Measurements from ENCODE around the gene ELOVL4.
A peak's percentile ranks its signal among the peaks of the same experiment; 100 is the strongest.

The ELOVL4 gene

DNA sequence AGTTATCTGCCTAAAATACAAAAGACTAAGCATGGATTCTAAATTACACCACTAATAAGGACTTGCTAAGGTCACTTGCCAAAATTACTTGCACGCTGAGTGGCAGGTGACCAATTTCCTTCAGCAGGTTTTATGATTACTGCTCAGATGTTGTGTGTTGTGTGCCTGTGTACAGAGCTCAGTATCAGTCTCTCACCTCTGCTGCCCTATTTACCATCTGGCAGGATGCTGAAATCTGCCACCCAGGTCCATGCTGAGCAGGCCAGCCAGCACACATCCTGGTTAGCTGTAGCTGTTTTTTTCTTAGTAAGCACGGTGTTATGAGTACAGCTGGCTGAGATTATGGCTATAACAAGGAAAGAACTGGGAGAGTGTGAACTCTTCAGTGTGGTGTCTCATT lies 34.0 kb downstream of the ELOVL4 start:
- no peak for DNase-seq (ENCODE audit: low read depth in 2 of 2)

DNA sequence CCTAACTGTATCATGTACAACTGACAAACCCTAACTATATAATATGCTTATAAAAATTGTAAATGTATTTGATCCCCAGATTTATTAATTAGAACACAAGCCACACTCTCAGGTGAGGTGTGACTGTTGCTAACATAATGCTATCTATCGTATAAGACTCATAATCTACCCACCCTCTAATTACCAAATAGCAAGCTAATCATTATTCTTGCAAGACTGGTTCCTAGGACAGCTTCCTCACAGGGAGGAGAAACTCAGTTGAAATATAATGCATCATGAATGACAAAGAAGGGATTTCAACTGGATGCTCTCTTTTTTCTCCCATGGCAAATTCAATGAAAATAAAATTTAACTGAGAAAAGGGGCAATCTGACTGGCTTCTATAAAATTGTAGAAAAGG lies 35.4 kb downstream of the ELOVL4 start:
- DNase-seq (ENCODE audit: low read depth in 2 of 2), result no peak

DNA sequence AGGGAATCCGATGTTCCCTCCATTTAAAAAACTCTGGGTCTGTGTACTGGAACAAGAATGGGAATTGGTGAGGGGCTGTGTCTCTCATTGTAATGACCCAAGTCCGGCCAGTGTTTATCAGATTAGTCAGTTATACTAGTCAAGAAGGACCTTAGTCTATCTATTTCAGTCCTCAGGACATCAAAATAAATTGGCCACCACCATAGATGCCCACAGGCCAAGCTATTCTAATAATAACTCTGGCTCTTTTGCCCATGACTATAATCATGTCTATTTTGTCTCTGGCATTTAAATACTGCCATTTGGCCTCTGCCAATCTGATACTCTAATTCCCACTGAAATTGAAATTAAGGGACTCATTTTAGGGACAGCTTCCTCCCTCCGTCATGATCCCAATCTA lies 37.8 kb downstream of the ELOVL4 start:
- DNase-seq (ENCODE audit: low read depth in 2 of 2), result no peak

DNA sequence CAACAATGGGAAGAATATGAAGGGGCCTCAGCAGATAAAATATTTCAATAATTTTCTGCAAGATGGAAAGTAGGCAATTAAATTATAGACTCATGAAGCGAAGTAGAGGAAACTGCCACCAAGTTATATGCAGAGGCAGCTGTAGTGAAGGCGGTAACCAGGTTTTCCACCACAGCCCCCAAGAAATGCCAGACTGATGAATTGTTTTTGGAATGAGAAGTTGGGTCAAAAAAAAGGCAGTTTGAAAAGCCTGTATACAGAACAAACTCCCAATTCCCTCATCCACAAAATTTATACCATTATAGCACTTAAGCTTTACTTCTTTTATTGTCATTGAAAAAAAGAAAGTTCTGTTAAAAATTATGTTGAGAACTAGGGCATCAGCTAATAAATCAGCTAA lies 45.3 kb downstream of the ELOVL4 start:
- DNase-seq (ENCODE audit: low read depth in 2 of 2), result no peak

DNA sequence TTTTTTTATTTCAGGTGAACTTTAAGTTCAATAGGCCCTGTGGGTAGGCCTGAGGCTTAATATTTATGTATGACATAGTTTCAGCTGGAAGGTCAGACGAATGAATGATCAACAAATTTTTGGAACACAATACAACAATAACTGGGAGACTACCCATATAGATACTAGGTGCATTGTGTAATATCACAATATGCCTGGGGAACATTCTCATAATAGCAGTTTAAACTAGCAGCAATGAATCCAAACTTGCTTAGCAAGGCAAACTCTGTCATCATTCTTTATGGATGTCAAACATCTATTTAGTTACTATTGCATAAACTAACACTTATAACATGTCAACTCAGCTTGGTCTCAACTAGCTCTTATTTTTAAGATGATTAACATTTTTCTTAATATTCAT lies 49.3 kb downstream of the ELOVL4 start:
- no peak for DNase-seq (ENCODE audit: low read depth in 2 of 2)

DNA sequence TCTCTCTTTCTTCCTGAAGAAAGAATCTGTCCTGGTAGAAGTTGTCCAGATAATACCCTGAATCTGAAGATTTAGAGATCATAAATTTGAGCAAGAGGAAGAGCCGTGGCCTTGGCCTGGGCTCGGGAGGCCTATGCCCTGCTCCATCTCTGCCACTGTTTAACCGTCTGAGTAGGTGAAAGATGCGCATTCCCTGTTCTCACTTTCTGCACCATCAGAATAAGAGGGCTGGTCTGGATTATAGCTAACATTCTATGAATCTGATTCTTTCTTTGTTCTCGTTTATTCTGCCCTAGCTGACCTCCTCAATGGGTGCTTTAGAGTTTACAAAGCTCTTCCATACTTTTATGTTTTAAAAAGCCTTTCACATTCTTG lies 51.3 kb downstream of the ELOVL4 start:
- no peak for DNase-seq (ENCODE audit: low read depth in 2 of 2)

DNA sequence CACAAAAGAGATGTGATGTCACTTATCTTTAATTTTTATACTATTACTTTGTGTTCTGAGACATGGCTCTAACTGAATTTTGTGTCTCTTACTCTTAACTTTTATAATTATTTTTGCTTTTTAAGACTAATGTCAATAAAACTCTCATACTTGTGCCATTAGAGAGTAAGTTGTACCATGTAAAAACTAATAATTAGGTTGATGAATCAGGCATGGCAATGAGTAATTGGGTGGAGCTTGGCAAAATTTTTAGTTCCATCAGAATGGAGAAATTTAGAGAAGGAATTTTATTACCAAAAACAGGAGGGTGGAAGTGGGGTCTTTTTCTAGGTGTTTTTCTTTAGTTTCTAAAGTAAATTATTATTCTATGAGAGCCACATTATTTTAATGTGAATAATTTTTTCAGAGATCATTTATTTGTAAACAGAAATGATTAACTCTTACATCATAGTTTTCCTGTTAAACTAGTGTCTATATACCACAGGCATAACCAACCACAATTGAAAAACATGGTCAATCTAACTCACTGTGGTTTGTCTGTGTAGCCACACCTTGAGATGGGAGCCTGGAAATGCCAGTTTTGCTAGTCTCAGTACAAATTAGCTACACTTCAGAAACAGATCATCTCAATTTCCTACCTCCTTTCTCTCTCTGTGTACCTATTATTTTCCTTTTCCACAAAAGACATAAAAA lies 51.8 kb downstream of the ELOVL4 start:
- DNase-seq (ENCODE audit: low read depth in 2 of 2), result no peak

DNA sequence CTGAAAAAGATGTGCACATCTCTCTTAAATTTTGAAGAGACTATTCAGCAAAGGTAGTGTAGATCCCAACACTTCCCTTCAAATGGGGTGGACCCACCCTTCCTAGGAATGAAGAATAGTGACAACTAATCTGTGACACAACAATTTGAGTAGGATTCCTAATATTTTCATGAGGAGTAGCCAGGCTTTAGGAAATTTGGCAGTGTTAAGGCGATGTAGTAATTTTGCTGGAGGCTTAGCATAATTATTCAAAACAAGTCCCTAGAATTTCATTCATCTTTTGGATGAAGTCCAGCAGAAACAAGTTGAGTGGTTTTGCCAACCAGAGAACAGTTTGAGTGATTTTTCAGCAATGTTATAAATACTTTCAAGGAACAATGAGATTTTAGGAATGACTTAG lies 52.4 kb downstream of the ELOVL4 start:
- DNase-seq (ENCODE audit: low read depth in 2 of 2), result no peak

DNA sequence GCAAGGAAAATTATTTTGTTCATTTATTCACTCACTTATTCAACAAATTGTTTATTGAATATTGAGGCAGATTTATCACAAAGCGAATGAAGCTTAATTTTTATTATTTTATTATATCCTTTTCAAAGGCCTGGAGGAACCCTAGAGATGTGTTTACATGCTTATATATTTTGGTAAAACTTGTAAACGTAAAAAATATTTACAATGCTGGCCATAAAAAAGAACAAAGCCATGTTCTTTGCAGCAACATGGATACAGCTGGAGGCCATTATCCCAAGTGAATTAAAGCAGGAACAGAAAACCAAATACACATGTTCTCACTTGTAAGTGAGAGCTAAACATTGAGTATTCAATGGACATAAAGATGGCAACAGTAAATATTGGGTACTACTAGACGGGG lies 58.8 kb downstream of the ELOVL4 start:
- DNase-seq (ENCODE audit: low read depth in 2 of 2), result no peak

DNA sequence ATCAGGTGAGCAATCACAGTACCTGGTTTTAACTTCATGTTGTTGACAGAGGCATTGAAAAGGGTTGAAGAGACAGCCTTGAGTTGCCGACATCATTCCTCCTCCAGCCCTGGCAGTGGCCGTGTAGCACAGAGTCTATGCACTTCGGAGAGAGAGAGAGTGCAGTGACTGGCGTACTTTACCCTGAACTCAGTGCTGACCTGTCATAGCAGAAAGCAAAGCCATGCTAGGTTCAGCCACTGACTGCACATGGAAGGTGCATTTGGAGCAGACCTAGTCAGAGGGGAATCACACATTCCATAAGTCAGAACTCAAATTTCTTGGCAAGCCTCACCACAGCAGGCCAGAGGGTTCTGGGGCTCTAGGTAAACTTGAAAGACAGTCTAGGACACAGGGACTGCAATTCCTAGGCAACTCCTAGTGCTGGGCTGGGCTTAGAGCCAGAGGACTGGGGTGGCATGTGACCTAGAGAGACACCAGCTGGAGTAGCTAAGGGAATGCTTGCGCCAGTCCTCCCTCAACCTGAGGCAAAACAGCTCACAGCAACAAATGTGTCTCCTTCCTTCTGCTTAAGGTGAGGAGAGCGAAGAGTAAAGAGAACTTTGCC lies 69.1 kb downstream of the ELOVL4 start:
- DNase-seq (ENCODE audit: low read depth in 2 of 2), result no peak

DNA sequence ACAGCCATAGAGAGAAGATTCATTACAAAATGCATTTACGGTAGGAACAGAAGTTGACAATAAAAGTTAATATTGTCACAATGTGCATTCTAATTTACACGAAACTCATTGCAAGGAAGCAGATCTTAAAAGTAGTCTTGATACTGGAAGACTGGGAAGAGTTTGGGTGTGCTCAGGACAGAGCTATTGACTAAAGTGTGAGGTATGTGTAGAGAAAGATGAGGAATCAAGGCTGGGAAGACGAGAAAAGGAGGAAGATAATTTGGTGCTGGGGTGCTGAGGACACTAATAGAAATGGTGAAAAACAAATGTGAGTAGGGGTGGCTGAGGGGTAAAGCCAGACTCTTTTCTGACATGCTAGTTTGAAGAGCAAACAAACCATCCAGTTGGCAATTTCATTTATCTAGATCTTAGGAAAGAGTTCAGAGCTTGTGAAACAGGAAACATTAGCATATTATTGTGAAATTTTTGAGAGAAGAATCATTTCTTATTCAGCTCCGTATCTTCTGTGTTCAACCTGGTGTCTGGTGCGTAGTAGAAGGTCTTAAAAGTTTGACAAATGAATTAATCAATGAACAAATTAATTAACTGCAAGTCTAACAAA lies 72.7 kb downstream of the ELOVL4 start:
- no peak for DNase-seq (ENCODE audit: low read depth in 2 of 2)

DNA sequence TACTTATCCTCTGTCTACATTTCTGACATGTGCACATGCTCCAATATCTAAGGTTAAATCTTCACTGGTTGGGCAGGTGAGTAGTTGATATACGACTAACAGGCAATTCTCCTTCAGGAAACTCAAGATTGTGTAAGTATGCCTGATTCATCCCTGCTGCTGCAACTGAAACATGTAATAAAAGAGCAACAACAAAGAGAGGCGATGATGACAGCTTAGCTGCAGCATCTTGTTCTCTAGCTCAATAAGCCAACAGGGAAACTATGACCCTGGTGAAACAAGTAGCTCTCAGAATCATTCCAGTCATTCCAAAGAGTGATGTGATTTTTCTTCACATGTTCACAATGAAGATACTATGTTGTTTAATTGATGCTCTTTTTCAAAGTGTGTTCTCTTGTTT lies 74.4 kb downstream of the ELOVL4 start:
- no peak for DNase-seq (ENCODE audit: low read depth in 2 of 2)

DNA sequence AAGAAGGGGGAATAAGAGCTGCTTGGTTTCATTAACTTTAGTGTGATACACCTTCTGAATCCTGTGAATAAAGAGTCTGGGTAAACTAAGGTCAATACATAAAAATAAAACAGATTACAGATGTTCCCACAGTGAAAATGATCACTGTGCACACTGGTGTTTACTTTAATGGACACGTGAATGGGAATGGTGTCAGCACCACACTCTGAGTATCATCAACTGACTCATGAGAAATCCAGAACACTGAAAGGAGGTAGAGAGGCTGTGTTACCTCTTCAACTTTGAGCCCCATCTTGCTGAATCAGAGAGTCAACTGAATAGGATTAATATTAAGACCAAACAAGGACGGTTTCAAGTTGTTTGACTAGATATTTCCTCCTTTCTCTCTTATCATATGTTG lies 75.0 kb downstream of the ELOVL4 start:
- no peak for DNase-seq (ENCODE audit: low read depth in 2 of 2)

DNA sequence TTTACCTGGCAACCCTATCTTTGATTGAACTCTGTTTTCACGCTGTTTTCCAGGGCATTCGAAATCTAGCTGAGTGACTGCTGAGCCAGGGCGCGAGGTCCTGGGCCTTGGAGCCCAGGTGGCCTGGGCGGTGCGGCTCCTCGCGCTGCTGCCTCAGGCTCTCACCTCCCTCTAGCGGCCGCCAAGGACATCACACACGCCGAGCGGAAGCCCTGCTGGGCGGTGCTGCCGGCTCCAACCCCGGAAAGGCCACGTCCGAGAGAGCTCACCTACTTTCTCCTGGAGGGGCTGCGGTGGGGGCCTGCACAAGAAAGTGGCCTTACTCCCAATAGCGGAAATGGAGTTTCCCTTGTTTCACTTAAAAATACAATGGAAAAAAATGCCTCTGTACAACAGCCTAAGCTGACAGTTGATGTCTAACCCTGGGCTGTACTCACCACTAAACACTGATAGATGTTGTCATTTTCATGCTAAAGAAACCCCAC lies 77.7 kb downstream of the ELOVL4 start:
- DNase-seq (ENCODE audit: low read depth in 2 of 2), result peak; percentile 66 to 77

DNA sequence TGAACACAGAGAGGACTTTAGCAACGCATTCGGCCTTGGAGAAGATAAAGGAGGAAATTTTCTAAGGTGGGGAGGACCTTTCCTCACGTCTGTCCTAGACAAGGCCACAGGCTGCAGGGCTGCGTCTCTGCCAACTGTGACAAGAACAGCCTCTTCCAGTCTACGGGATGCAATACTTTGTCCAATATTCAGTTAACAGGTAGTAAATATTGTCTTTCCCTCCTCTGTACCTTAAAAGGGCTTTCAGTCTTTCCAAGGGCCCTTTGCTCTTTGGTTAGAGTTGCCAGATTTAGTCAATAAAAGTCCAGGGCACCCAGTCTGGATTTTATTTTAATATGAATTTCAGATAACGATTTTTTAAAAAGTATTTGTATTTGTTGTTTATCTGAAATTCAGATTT lies 78.2 kb downstream of the ELOVL4 start:
- no peak for DNase-seq (ENCODE audit: low read depth in 2 of 2)

DNA sequence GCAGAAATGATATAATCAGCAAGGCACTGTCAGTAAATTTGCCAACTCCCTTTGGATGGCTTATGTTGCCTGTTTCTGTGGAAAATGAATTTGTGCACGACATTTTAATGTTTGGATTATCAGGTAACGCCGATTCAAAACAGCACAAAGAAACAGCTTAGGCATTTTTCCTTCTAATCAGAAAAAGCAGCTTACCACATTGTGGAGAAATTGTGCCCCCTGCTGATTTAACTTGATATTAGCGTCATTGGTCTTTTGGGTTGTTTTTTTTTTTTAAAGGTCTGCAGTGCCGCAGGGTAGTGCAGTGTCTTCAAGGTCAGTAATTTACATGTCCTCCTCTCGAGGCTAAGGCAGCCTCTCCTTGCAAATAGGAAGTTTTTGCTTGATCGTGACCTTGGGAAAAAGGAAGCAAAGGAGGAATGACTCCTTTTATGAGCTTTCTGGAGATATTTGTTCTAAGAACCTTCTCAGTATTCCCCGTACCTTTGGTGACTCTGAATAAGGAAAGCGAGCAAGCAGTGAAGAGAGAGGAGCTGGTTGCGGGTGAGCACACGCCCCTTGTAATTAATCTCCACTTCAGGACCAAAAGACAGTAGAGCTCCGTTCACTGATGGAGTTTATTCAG lies 79.1 kb downstream of the ELOVL4 start:
- peak in 1 of 2 donors; percentile 28 for DNase-seq (ENCODE audit: low read depth in 2 of 2)

All from activated CD4-positive, alpha-beta T cell treated with anti-CD3 and anti-CD28 coated beads for 24 hours (primary cell).